HG03432 (cell line): ENCODE measurements around the gene HUNK.
"Not testable (repeated sequence)": the region's sequence is repeated elsewhere in the genome, so short reads cannot be mapped to it uniquely, and the experiment has no call there.

Source experiments
- ATAC-seq: cut with Tn5 transposase; IDR thresholded peaks from one replicate; pipeline ENCODE4 v1.9.1; 2021; ENCODE audit warnings: mild to moderate bottlenecking, moderate library complexity; ENCODE audit not compliant: unreplicated experiment

Gene HUNK

DNA sequence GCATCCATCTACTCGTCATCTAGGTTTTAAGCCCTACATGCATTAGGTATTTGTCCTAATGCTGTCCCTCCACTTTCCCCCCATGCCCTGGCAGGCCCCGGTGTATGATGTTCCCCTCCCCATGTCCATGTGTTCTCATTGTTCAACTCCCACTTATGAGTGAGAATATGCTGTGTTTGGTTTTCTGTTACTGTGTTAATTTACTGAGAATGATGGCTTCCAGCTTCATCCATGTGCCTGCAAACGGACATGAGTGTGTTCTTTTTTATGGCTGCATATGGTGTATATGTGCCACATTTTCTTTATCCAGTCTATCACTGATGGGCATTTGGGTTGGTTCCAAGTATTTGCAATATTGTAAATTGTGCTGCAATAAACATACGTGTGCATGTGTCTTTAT is 165.9 kb downstream of the HUNK start:
- not testable (repeated sequence) for ATAC-seq

DNA sequence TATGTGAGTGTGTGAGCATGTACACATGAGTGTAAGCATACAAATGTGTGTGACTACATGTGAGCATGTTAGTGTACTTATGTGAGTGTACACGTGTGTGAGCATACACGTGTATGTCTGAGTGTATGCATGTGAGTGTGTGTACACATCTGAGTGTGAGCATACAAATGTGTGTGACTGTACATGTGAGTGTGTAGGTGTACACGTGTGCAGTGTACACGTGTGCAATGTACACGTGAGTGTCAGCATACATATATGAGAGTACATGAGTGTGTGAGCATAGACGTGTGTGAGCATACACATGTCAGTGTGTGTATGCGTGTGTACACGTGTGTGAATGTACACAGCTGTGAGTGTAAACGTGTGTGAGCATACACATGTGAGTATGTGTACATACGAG is 170.6 kb downstream of the HUNK start:
- no peak for ATAC-seq

DNA sequence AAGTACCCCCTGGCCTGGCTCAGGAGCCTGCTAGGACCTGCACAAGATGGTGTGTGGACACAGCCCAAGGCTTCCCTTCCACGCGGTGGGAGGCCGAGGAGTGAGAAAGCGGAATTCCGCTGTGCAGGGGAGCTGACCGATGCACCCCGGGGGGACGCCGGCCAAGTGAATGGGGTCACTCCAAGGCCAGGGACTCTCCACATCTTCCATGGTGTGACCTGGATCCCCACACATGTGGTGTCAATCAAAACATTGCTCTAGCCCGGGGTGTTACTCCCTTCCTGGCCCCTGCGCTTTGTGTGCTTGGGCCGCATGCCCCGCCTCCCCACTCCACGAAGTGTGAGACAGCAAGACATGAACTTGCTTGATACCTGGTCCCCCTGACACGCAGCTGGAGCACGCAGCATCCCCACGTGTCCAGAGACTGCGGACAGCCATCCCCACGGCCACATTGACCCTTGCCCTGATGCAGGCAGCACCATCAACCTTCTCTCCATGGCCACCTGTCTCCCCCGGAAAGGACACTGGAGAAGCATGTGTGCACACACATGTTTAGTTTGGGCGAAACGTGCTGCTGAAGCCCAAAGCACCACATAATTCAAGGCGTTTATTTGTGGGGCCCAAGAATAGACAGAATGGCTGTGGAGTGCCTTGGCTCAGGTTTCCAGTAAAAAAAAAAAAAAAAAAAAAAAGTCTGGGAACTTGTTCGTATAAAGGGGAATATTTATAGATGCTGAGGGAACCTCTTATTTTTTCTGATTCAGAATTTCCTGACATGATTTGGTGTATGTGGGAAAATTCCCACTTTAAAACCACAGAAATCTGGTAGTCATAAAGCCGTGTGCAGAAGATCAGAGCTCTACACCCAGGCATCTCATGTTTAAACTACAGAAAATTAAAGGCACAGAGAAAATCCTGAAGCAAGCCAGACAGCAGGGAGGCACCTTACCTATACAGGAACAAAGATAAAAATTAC is 171.7 kb downstream of the HUNK start:
- no peak for ATAC-seq

DNA sequence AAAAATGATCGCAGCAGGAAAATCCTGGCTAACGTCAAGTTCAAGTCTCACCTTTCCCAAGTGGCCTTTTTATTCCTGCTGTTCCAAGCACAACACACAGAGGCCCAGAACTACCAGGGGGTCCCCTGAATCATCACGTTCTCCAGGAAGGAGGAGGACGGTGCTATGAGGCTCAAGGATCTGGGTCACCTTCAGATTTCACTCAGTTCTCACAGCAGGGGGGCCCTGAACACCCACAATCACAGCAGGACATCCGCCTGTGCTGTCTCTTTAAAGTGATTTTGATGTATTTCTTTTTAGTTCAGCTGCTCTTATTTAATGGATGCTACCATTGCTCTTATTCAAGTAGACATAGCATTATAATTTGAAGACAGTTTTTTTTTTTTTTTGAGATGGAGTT is 173.4 kb downstream of the HUNK start:
- no peak for ATAC-seq

DNA sequence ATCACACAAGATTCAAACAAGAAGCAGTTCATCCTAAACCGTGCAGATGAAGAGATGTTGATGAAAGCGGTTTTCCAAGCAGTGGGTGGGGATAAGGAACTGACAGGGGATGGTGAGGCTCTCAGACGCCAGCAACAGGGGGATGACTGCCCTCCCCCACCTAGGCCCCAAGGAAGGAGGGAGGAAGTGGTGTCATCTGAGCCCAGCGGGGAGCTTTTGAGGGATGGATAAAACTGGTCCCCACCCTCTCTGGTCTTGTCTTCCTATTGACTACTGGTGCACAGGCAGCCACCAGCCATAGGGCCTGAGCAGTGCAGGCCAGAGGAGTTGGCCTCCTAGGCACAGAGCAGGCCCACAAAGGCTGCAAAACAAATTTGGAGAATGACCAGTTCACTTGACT is 175.5 kb downstream of the HUNK start:
- no peak for ATAC-seq
